ENCODE measurements around the gene ADGRG4. TPM values are rescaled to one million over a fixed set of nuclear protein-coding genes. Genes with fewer than 3 reads are reported as not detected.
"Not testable (repeated sequence)": the region's sequence is repeated elsewhere in the genome, so short reads cannot be mapped to it uniquely, and the experiment has no call there.

ADGRG4 gene
- total RNA-seq, 4 donors from 2014 or later: not detected

DNA sequence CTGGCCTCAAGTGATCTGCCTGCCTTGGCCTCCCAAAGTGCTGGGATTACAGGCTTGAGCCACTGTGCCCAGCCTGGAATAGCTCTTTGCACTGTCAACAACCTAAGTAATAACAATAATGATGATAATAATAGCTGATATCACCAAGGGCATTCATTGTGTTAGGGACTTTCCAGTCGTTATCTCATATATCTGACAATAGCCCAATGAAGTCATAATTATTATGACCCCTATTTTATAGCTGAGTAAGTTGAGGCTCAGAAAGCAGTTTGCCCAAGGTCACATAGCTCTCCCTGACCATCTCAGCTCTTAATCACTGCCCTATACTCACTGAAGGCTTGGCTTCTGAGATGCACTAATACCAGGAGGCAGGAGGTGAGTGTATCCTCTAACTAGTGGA lies 30.8 kb upstream of the ADGRG4 start:
- no peaks in the 10 kb centered on the region for H3K4me1 ChIP-seq
- 60% methylated on average over 1 of the region's 1 CpG for WGBS

DNA sequence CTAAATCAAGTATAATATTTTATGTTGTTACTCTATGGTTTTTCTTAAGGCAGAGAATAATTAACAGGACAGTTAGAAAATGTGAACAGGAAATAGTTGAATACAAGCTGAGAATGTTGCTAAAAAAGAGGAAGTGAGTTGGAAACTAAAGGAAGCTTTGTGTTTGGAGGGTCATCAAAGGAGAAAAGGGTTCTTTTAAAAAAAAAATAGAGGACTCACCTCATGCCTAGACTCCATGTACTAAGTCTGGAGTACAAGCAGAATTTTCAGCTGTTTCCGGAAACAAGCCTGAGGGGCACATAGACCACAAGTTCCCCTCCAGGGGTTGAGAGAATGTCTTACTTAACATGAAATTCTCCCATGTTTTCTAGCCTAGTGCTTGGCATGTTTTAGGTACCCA lies 29.5 kb upstream of the ADGRG4 start:
- no peak overlapping the region for H3K27ac ChIP-seq
- no peak for DNase-seq (ENCODE audit: low spot score in 2 of 2)
- H3K4me3 ChIP-seq: no peak overlapping the region
- whole genome bisulfite sequencing: 76% methylated on average over 1 of the region's 1 CpG
- no peaks in the 10 kb centered on the region for H3K36me3 ChIP-seq
- no peaks in the 10 kb centered on the region for H3K4me1 ChIP-seq
- TF ChIP-seq POLR2AphosphoS5 (IDR thresholded peaks at IDR 0.05) (no peak), EP300 (IDR thresholded peaks at IDR 0.05) (no peak), POLR2A (IDR thresholded peaks at IDR 0.05) (no peak)
- TF ChIP-seq, protein P1, sequence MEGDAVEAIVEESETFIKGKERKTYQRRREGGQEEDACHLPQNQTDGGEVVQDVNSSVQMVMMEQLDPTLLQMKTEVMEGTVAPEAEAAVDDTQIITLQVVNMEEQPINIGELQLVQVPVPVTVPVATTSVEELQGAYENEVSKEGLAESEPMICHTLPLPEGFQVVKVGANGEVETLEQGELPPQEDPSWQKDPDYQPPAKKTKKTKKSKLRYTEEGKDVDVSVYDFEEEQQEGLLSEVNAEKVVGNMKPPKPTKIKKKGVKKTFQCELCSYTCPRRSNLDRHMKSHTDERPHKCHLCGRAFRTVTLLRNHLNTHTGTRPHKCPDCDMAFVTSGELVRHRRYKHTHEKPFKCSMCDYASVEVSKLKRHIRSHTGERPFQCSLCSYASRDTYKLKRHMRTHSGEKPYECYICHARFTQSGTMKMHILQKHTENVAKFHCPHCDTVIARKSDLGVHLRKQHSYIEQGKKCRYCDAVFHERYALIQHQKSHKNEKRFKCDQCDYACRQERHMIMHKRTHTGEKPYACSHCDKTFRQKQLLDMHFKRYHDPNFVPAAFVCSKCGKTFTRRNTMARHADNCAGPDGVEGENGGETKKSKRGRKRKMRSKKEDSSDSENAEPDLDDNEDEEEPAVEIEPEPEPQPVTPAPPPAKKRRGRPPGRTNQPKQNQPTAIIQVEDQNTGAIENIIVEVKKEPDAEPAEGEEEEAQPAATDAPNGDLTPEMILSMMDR (IDR thresholded peaks at IDR 0.05): no peak
- no peaks in the 10 kb centered on the region for H3K9me3 ChIP-seq
- H3K27me3 ChIP-seq: no peaks in the 10 kb centered on the region

More for the DNA sequence above, 30.8 kb upstream of the ADGRG4 start:
- no peaks in the 10 kb centered on the region for H3K27me3 ChIP-seq
- no peaks in the 10 kb centered on the region for H3K36me3 ChIP-seq
- DNase-seq (ENCODE audit: low spot score in 2 of 2): no peak
- TF ChIP-seq, protein P1 (IDR thresholded peaks at IDR 0.05): no peak
- no peak for TF ChIP-seq EP300 (IDR thresholded peaks at IDR 0.05)
- TF ChIP-seq POLR2A (IDR thresholded peaks at IDR 0.05): no peak
- no peak for TF ChIP-seq POLR2AphosphoS5 (IDR thresholded peaks at IDR 0.05)
- no peaks in the 10 kb centered on the region for H3K9me3 ChIP-seq
- H3K27ac ChIP-seq: no peak overlapping the region
- H3K4me3 ChIP-seq: no peak overlapping the region

- WGBS: 40% methylated on average over 1 of the region's 1 CpG
- no peaks in the 10 kb centered on the region for H3K36me3 ChIP-seq
- no peaks in the 10 kb centered on the region for H3K4me1 ChIP-seq
- no peaks in the 10 kb centered on the region for H3K9me3 ChIP-seq
- no peak overlapping the region for H3K27ac ChIP-seq
- no peaks in the 10 kb centered on the region for H3K27me3 ChIP-seq
- TF ChIP-seq POLR2A (IDR thresholded peaks at IDR 0.05) (no peak), EP300 (IDR thresholded peaks at IDR 0.05) (no peak), POLR2AphosphoS5 (IDR thresholded peaks at IDR 0.05) (no peak)
- TF ChIP-seq, protein P1 (IDR thresholded peaks at IDR 0.05): no peak
- no peak for DNase-seq (ENCODE audit: low spot score in 2 of 2)
- no peak overlapping the region for H3K4me3 ChIP-seq
Measured at GRCh38 chrX:136272325-136272724, 28.4 kb upstream of the ADGRG4 start.

GRCh38 chrX:136273986-136274385 lies 26.8 kb upstream of the ADGRG4 start:
- no peaks in the 10 kb centered on the region for H3K9me3 ChIP-seq
- H3K4me1 ChIP-seq: no peaks in the 10 kb centered on the region
- H3K27me3 ChIP-seq: no peaks in the 10 kb centered on the region
- DNase-seq (ENCODE audit: low spot score in 2 of 2): no peak
- no peak overlapping the region for H3K4me3 ChIP-seq
- no peak overlapping the region for H3K27ac ChIP-seq
- no peak for TF ChIP-seq POLR2AphosphoS5 (IDR thresholded peaks at IDR 0.05)
- TF ChIP-seq POLR2A (IDR thresholded peaks at IDR 0.05): no peak
- TF ChIP-seq, protein P1 (IDR thresholded peaks at IDR 0.05): no peak
- no peak for TF ChIP-seq EP300 (IDR thresholded peaks at IDR 0.05)
- WGBS: 64% methylated on average over 1 of the region's 1 CpG
- no peaks in the 10 kb centered on the region for H3K36me3 ChIP-seq

DNA sequence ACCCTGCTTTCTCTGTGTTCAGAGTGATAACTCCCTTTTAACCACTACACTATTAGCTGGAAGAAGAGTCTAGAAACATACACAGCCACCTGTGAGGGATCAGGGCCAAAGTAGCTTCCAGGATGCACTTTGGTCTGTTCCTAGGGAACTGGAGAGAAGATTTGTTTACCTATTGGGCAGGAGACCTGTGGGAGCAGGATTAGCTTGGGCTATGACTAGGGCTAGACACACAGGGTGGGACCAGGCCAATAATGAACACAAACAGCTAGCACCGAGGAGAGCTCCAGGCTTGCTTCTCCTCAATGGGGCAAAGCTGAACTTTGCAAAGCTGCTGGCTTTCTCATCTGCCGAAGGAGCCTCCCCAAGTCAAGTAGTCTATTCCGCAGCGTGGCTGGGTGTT lies 25.2 kb upstream of the ADGRG4 start:
- Histone ChIP-seq H3K4me3 (no peak overlapping the region), H3K4me1 (no peaks in the 10 kb centered on the region), H3K27me3 (no peaks in the 10 kb centered on the region), H3K36me3 (no peaks in the 10 kb centered on the region), H3K9me3 (no peaks in the 10 kb centered on the region), H3K27ac (no peak overlapping the region)
- TF ChIP-seq, protein P1 (IDR thresholded peaks at IDR 0.05): no peak
- TF ChIP-seq EP300 (IDR thresholded peaks at IDR 0.05) (no peak), POLR2AphosphoS5 (IDR thresholded peaks at IDR 0.05) (no peak)
- DNase-seq (ENCODE audit: low spot score in 2 of 2): no peak
- 73% methylated on average over 4 of the region's 4 CpGs for WGBS

DNA sequence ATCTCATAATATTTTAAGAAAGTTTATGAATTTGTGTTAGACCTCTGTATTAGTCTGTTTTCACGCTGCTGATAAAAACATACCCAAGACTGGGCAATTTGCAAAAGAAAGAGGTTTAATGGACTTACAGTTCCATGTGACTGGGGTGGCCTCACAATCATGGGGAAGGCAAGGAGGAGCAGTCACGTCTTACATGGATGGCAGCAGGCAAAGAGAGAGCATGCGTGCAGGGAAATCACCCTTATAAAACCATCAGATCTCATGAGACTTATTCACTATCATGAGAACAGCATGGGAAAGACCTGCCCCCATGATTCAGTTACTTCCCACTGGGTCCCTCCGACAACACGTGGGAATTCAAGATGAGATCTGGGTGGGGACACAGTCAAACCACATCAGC lies 14.4 kb upstream of the ADGRG4 start:
- WGBS: 73% methylated on average over 5 of the region's 5 CpGs
- H3K9me3 ChIP-seq; H3K4me1 ChIP-seq; H3K27ac ChIP-seq; DNase-seq (ENCODE audit: low spot score in 2 of 2); H3K4me3 ChIP-seq; H3K27me3 ChIP-seq; H3K36me3 ChIP-seq: not testable (repeated sequence)

Measured in suprapubic skin (tissue), 4 donors.